GM12878 (cell line): ENCODE results near the gene RBM10.

ENCODE experiments used
- EP300 ChIP-seq, 2 experiments: fragments of 150-350 bp in 1 of 2; IDR thresholded peaks; 2 replicates each; pipeline ENCODE4 v1.6.1; 2011 to 2012; ENCODE audit warnings: low read depth in 2 of 2, low read length in 2 of 2, borderline replicate concordance in 1 of 2, improper control_type of control experiment in 1 of 2, inconsistent platforms in 1 of 2; ENCODE audit not compliant: control insufficient read depth in 1 of 2
- ETV6 ChIP-seq, 2 experiments: fragments of 450-650 bp in 1 of 2; IDR thresholded peaks in 1 of 2; conservative IDR thresholded peaks in 1 of 2; 2 replicates each; pipeline ENCODE4 v1.6.1; 2014; ENCODE audit warnings: antibody characterized with exemption in 1 of 2, borderline replicate concordance in 1 of 2, low read depth in 1 of 2, mild to moderate bottlenecking in 1 of 2, moderate library complexity in 1 of 2
- EZH2 ChIP-seq: IDR thresholded peaks from 2 replicates; pipeline ENCODE4 v1.6.1; 2012; ENCODE audit warnings: low read depth, mild to moderate bottlenecking, control low read depth, inconsistent platforms, low read length, borderline replicate concordance; ENCODE audit not compliant: control insufficient read depth
- GABPA ChIP-seq: IDR thresholded peaks from 2 replicates; pipeline ENCODE4 v1.6.1; 2014; ENCODE audit warnings: antibody characterized with exemption, low read depth, mild to moderate bottlenecking, inconsistent platforms
- HCFC1 ChIP-seq: fragments of 150-350 bp; IDR thresholded peaks from 2 replicates; pipeline ENCODE4 v1.6.1; 2014; ENCODE audit warnings: low read length
- POU2F2 ChIP-seq: IDR thresholded peaks from 3 replicates; pipeline ENCODE4 v1.6.1; 2011; ENCODE audit warnings: low read depth, mild to moderate bottlenecking, low read length, borderline replicate concordance
- RAD21 ChIP-seq: IDR thresholded peaks from 2 replicates; pipeline ENCODE4 v1.6.1; 2011; ENCODE audit warnings: mild to moderate bottlenecking, low read depth, low read length, moderate library complexity; ENCODE audit not compliant: insufficient read depth
- SIN3A ChIP-seq: IDR thresholded peaks from 2 replicates; pipeline ENCODE4 v1.6.1; 2012; ENCODE audit warnings: low read depth, low read length, improper control_type of control experiment
- SMARCA5 ChIP-seq: fragments of 450-650 bp; IDR thresholded peaks from 2 replicates; pipeline ENCODE4 v1.6.1; 2017; ENCODE audit warnings: mild to moderate bottlenecking
- TF ChIP-seq, protein P1 (sequence below): IDR thresholded peaks from 2 replicates; pipeline ENCODE4 v1.6.1; 2012; ENCODE audit warnings: low read depth, low read length, improper control_type of control experiment
- TF ChIP-seq, protein P2 (sequence below), 3 experiments: IDR thresholded peaks in 2 of 3; conservative IDR thresholded peaks in 1 of 3; 2 replicates each; pipeline ENCODE4 v1.5.1; 2011; ENCODE audit warnings: low read depth in 3 of 3, low read length in 3 of 3, mild to moderate bottlenecking in 3 of 3, control low read depth in 2 of 3, moderate library complexity in 2 of 3, inconsistent platforms in 1 of 3, mixed read lengths in 1 of 3; ENCODE audit not compliant: control insufficient read depth in 2 of 3, insufficient read depth in 1 of 3; ENCODE audit errors: extremely low read depth in 1 of 3
- TF ChIP-seq, protein P3 (sequence below): IDR thresholded peaks from 2 replicates; pipeline ENCODE4 v1.6.1; 2011; ENCODE audit warnings: low read depth, mild to moderate bottlenecking, low read length, moderate library complexity, borderline replicate concordance; ENCODE audit errors: extremely low read depth

DNA sequence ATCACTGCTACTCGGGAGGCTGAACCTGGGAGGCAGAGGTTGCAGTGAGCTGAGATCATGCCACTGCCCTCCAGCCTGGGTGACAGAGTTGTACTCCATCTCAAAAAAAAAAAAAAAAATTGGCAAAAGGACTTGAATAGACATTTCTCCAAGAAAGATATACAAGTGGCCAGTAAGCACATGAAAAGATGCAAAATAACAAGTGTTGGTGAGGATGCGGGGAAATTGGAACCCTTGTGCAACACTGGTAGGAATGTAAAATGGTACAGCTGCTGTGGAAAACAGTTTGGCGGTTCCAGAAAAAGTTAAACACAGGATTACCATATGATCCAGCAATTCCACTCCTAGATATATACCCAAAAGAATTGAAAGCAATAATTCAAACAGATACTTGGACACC lies 19.4 kb downstream of the RBM10 start:
- TF ChIP-seq EP300 (IDR thresholded peaks at IDR 0.05; ENCODE audit: borderline replicate concordance in 1 of 2, control insufficient read depth in 1 of 2, low read depth in 2 of 2, low read length in 2 of 2) (no peak), RAD21 (no peak), POU2F2 (no peak), HCFC1 (no peak), GABPA (no peak), SMARCA5 (no peak), SIN3A (no peak), EZH2 (no peak), ETV6 (conservative IDR thresholded peaks at IDR 0.05 in 1 of 2, IDR thresholded peaks at IDR 0.05 in 1 of 2; ENCODE audit: borderline replicate concordance in 1 of 2, low read depth in 1 of 2) (no peak)
- TF ChIP-seq, protein P1, sequence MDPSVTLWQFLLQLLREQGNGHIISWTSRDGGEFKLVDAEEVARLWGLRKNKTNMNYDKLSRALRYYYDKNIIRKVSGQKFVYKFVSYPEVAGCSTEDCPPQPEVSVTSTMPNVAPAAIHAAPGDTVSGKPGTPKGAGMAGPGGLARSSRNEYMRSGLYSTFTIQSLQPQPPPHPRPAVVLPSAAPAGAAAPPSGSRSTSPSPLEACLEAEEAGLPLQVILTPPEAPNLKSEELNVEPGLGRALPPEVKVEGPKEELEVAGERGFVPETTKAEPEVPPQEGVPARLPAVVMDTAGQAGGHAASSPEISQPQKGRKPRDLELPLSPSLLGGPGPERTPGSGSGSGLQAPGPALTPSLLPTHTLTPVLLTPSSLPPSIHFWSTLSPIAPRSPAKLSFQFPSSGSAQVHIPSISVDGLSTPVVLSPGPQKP, result no peak
- TF ChIP-seq, protein P2, sequence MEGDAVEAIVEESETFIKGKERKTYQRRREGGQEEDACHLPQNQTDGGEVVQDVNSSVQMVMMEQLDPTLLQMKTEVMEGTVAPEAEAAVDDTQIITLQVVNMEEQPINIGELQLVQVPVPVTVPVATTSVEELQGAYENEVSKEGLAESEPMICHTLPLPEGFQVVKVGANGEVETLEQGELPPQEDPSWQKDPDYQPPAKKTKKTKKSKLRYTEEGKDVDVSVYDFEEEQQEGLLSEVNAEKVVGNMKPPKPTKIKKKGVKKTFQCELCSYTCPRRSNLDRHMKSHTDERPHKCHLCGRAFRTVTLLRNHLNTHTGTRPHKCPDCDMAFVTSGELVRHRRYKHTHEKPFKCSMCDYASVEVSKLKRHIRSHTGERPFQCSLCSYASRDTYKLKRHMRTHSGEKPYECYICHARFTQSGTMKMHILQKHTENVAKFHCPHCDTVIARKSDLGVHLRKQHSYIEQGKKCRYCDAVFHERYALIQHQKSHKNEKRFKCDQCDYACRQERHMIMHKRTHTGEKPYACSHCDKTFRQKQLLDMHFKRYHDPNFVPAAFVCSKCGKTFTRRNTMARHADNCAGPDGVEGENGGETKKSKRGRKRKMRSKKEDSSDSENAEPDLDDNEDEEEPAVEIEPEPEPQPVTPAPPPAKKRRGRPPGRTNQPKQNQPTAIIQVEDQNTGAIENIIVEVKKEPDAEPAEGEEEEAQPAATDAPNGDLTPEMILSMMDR (IDR thresholded peaks at IDR 0.05 in 2 of 3, conservative IDR thresholded peaks at IDR 0.05 in 1 of 3; ENCODE audit: control insufficient read depth in 2 of 3, extremely low read depth in 1 of 3, insufficient read depth in 1 of 3, low read depth in 3 of 3, low read length in 3 of 3), result no peak
- TF ChIP-seq, protein P3, sequence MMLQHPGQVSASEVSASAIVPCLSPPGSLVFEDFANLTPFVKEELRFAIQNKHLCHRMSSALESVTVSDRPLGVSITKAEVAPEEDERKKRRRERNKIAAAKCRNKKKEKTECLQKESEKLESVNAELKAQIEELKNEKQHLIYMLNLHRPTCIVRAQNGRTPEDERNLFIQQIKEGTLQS, result no peak
